ENCODE results near the gene KLHL34.

Gene KLHL34

GRCh38 chrX:21675931-21676330 lies 17.8 kb upstream of the KLHL34 start:
- H3K4me2 ChIP-seq (ENCODE audit: low read depth, low read length, poor library complexity, severe bottlenecking), result no peak overlapping the region
- TF ChIP-seq CTCF (conservative IDR thresholded peaks at IDR 0.05; ENCODE audit: low read length) (no peak), EZH2phosphoT487 (IDR thresholded peaks at IDR 0.05; ENCODE audit: borderline replicate concordance) (no peak)
- H3K9me3 ChIP-seq (ENCODE audit: insufficient read depth, low read depth, low read length), result no peaks in the 10 kb centered on the region
- H3K9ac ChIP-seq (ENCODE audit: low read depth, low read length, poor library complexity, severe bottlenecking), result no peak overlapping the region
- no peaks in the 10 kb centered on the region for H3K4me1 ChIP-seq (ENCODE audit: insufficient read depth, low read length, poor library complexity, severe bottlenecking)
- H4K20me1 ChIP-seq (ENCODE audit: insufficient read depth, low read length, poor library complexity, severe bottlenecking), result no peaks in the 10 kb centered on the region
- no peaks in the 10 kb centered on the region for H3K36me3 ChIP-seq (ENCODE audit: insufficient read depth, low read length)
- H3F3A ChIP-seq (ENCODE audit: low read depth), result no peaks in the 10 kb centered on the region
- no peaks in the 10 kb centered on the region for H3K9me2 ChIP-seq (replicated peaks; ENCODE audit: low read depth, low read length)
- H2AFZ ChIP-seq (ENCODE audit: low read length), result no peak overlapping the region
- H3K4me3 ChIP-seq (ENCODE audit: low read length, poor library complexity, severe bottlenecking), result no peak overlapping the region
- H3K27me3 ChIP-seq (ENCODE audit: insufficient read depth, low read length, poor library complexity, severe bottlenecking), result no peaks in the 10 kb centered on the region
- no peaks in the 10 kb centered on the region for H3K79me2 ChIP-seq (ENCODE audit: insufficient read depth, low read length)

GRCh38 chrX:21674430-21675186 lies 16.5 kb upstream of the KLHL34 start:
- H2AFZ ChIP-seq (ENCODE audit: low read length), result no peak overlapping the region
- H3K9ac ChIP-seq (ENCODE audit: low read depth, low read length, poor library complexity, severe bottlenecking), result no peak overlapping the region

GRCh38 chrX:21666679-21667078 lies 8.5 kb upstream of the KLHL34 start:
- H3K36me3 ChIP-seq (ENCODE audit: insufficient read depth, low read length), result no peaks in the 10 kb centered on the region
- no peaks in the 10 kb centered on the region for H3K9me2 ChIP-seq (replicated peaks; ENCODE audit: low read depth, low read length)
- no peak overlapping the region for H3K4me2 ChIP-seq (ENCODE audit: low read depth, low read length, poor library complexity, severe bottlenecking)
- TF ChIP-seq CTCF (conservative IDR thresholded peaks at IDR 0.05; ENCODE audit: low read length) (no peak), EZH2phosphoT487 (IDR thresholded peaks at IDR 0.05; ENCODE audit: borderline replicate concordance) (no peak)
- H3K9me3 ChIP-seq (ENCODE audit: insufficient read depth, low read depth, low read length), result no peaks in the 10 kb centered on the region
- H4K20me1 ChIP-seq (ENCODE audit: insufficient read depth, low read length, poor library complexity, severe bottlenecking), result no peaks in the 10 kb centered on the region
- no peak overlapping the region for H2AFZ ChIP-seq (ENCODE audit: low read length)
- no peaks in the 10 kb centered on the region for H3F3A ChIP-seq (ENCODE audit: low read depth)
- H3K27me3 ChIP-seq (ENCODE audit: insufficient read depth, low read length, poor library complexity, severe bottlenecking), result no peaks in the 10 kb centered on the region
- H3K4me3 ChIP-seq (ENCODE audit: low read length, poor library complexity, severe bottlenecking), result no peak overlapping the region
- no peaks in the 10 kb centered on the region for H3K4me1 ChIP-seq (ENCODE audit: insufficient read depth, low read length, poor library complexity, severe bottlenecking)
- H3K79me2 ChIP-seq (ENCODE audit: insufficient read depth, low read length), result no peaks in the 10 kb centered on the region
- H3K9ac ChIP-seq (ENCODE audit: low read depth, low read length, poor library complexity, severe bottlenecking), result no peak overlapping the region

More at GRCh38 chrX:21674430-21675186, 16.5 kb upstream of the KLHL34 start:
- Histone ChIP-seq H4K20me1 (ENCODE audit: insufficient read depth, low read length, poor library complexity, severe bottlenecking) (no peaks in the 10 kb centered on the region), H3K9me2 (replicated peaks; ENCODE audit: low read depth, low read length) (no peaks in the 10 kb centered on the region), H3K4me2 (ENCODE audit: low read depth, low read length, poor library complexity, severe bottlenecking) (no peak overlapping the region), H3K36me3 (ENCODE audit: insufficient read depth, low read length) (no peaks in the 10 kb centered on the region), H3K4me3 (ENCODE audit: low read length, poor library complexity, severe bottlenecking) (no peak overlapping the region), H3K27me3 (ENCODE audit: insufficient read depth, low read length, poor library complexity, severe bottlenecking) (no peaks in the 10 kb centered on the region), H3F3A (ENCODE audit: low read depth) (no peaks in the 10 kb centered on the region), H3K9me3 (ENCODE audit: insufficient read depth, low read depth, low read length) (no peaks in the 10 kb centered on the region), H3K4me1 (ENCODE audit: insufficient read depth, low read length, poor library complexity, severe bottlenecking) (no peaks in the 10 kb centered on the region), H3K79me2 (ENCODE audit: insufficient read depth, low read length) (no peaks in the 10 kb centered on the region)
- TF ChIP-seq EZH2phosphoT487 (IDR thresholded peaks at IDR 0.05; ENCODE audit: borderline replicate concordance), result no peak
- no peak for TF ChIP-seq CTCF (conservative IDR thresholded peaks at IDR 0.05; ENCODE audit: low read length)
